Lower leg skin (tissue), 4 donors: Measurements from ENCODE around the gene AKR7A2. TPM values are rescaled to one million over a fixed set of nuclear protein-coding genes. Genes with fewer than 3 reads are reported as not detected.

ENCODE experiments used
- DNase-seq, 2 donors: peaks; one replicate each; pipeline ENCODE4 v3.0.0-alpha.2; 2019; ENCODE audit warnings: low spot score in 2 of 2
- H3K4me3 ChIP-seq: fragments of 200-600 bp; sonication (generic); 2 replicates; pipeline ENCODE4 v1.5.1; 2017; ENCODE audit warnings: mild to moderate bottlenecking, low read depth; ENCODE audit not compliant: poor library complexity, severe bottlenecking
- POLR2A ChIP-seq, 2 donors: fragments of 450-650 bp; IDR thresholded peaks; one replicate each; pipeline ENCODE4 v1.6.1; 2016 to 2017; ENCODE audit warnings: antibody characterized with exemption in 2 of 2, mild to moderate bottlenecking in 1 of 2, moderate library complexity in 1 of 2
- WGBS, 2 donors: methylation state at CpG; one replicate each; pipeline ENCODE4 v1.1.5; 2018; 5-methylcytosine and 5-hydroxymethylcytosine counted together
- intact Hi-C: fragments of 100-400 bp; cut with DNase I; formaldehyde crosslinking; loops from one replicate; pipeline ENCODE4 v1.15.0; 2023; ENCODE audit warnings: low total_unique reads
- total RNA-seq, 4 donors: library from RNA; depleted of rRNA; stranded (reverse); fragments of >200 nt; gene quantifications; one replicate each; pipeline ENCODE4 v1.1.0, GENCODE V29; 2016
- TF ChIP-seq, protein P1 (sequence below), 3 donors: fragments of 450-650 bp; IDR thresholded peaks; one replicate each; pipeline ENCODE4 v1.5.1; 2016; ENCODE audit warnings: antibody characterized with exemption in 3 of 3, mild to moderate bottlenecking in 3 of 3, moderate library complexity in 2 of 3

AKR7A2 gene
- total RNA-seq, 4 donors from 2014 or later, result 84.1 to 132 (median 89.6) TPM

DNA sequence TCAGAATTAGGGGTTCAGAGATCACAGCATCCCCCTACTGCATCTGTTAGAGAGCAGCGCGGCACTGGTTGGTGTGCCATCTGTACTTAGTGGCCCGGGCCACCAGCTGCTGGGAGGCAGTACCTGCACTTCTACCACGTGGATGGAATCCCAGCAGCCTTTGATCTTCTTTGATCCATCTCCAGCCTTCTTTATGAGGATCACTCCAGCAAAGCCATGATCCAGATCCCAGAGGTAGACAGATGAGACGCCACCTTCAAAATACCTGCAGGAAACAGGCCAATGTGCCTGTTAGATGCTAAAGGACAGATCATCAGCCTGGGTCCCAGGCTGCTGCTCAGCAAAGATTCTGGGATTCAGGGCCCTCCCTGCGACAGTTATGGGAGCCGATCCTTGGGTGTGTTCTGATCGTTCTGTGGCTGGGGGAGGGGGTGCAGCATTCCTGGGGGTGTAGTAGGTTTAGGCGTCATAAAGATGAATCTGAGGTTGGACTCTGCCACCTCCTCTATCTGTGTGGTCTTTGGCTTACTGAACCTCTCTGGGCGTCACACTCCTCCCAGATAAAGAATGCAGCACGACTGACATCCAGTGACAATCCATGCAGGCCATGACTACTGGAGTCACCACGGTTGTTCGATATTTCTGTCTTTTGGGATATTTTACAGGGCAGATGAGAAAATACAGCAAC, 45.5 kb upstream of the AKR7A2 start:
- intact Hi-C loops, result no loop called here
- 85 to 88% methylated on average over 13 of the region's 13 CpGs for WGBS, 2 donors
- DNase-seq, result no peak
- TF ChIP-seq, protein P1, sequence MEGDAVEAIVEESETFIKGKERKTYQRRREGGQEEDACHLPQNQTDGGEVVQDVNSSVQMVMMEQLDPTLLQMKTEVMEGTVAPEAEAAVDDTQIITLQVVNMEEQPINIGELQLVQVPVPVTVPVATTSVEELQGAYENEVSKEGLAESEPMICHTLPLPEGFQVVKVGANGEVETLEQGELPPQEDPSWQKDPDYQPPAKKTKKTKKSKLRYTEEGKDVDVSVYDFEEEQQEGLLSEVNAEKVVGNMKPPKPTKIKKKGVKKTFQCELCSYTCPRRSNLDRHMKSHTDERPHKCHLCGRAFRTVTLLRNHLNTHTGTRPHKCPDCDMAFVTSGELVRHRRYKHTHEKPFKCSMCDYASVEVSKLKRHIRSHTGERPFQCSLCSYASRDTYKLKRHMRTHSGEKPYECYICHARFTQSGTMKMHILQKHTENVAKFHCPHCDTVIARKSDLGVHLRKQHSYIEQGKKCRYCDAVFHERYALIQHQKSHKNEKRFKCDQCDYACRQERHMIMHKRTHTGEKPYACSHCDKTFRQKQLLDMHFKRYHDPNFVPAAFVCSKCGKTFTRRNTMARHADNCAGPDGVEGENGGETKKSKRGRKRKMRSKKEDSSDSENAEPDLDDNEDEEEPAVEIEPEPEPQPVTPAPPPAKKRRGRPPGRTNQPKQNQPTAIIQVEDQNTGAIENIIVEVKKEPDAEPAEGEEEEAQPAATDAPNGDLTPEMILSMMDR (IDR thresholded peaks at IDR 0.05), result no peak
- TF ChIP-seq POLR2A (IDR thresholded peaks at IDR 0.05), result no peak
- H3K4me3 ChIP-seq, result no peak overlapping the region

DNA sequence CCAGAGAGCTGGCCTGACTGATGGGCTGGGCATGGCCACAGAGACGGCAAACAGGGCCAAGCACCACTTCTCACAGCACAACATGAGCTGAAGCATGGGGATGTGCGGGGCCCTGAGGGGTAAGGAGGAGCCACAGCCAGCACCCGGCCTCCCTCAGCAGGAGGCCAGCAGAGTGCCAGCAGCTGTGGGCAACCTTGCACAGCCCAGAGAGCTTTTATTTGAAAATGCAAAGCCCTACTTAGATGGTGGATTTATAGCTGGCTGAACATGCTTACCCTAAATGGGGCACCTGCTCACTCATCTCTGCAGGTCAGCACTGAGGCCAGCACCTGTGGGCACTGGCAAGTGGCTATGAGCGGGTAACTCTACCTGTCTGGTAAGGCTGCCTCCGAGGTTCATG, 44.3 kb upstream of the AKR7A2 start:
- H3K4me3 ChIP-seq, result no peak overlapping the region
- 80 to 90% methylated on average over 5 of the region's 5 CpGs for WGBS, 2 donors
- intact Hi-C loops, result no loop called here
- no peak for DNase-seq
- no peak for TF ChIP-seq POLR2A (IDR thresholded peaks at IDR 0.05)

DNA sequence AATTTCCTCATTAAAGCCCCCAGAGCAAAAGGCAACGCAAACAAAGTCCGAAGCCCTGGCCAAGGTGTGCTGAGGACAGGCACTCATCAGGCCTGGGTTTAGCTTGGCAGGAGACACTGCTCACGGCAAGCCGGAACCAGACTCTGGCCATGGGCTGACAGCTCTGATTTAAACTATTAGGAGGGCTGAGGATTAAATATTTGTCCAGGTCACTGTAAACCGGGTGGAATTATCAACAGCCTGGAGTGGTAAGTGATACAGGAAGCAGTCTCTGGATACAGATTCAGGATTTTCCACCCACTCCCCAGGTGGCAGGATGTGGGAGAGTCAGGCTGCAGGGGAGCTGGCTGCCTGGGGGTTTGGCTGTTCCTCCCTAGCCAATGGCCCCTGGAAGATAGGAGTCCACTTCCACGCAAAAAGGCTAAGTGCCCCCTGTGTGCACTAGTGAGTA, 42.6 kb upstream of the AKR7A2 start:
- TF ChIP-seq POLR2A (IDR thresholded peaks at IDR 0.05), result no peak
- TF ChIP-seq, protein P1 (IDR thresholded peaks at IDR 0.05), result no peak
- intact Hi-C loops, result no loop called here

GRCh38 chr1:19353596-19353995, 41.7 kb upstream of the AKR7A2 start:
- WGBS, 2 donors, result 82 to 83% methylated on average over 7 of the region's 8 CpGs
- DNase-seq, result no peak
- TF ChIP-seq, protein P1 (IDR thresholded peaks at IDR 0.05), result no peak
- TF ChIP-seq POLR2A (IDR thresholded peaks at IDR 0.05), result no peak

More for the DNA sequence above, 42.6 kb upstream of the AKR7A2 start:
- DNase-seq, result no peak
- WGBS, 2 donors, result 76 to 84% methylated on average over 6 of the region's 6 CpGs
- H3K4me3 ChIP-seq, result no peak overlapping the region

DNA sequence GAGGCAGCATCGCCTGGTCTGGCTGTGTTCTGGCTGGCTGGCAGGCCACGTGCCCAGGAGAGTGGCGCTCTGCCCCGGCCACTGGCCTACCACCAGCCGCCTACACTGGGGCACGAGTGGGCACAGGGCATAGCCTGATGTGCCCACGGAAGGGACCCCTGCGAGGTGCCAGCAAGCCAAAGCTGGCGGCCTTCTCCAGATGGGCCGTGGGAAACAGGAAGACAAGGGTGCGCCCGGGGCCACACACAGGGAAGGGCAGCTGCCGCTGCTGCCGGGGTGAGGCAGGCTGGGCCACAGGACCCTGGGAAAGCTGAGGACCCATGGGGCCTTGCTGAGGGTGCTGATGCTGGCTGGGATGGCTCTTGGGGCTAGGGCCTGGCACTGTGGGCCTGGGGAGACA, 40.9 kb upstream of the AKR7A2 start:
- no peak overlapping the region for H3K4me3 ChIP-seq
- WGBS, 2 donors, result 89 to 95% methylated on average over 8 to 12 of the region's 14 CpGs
- TF ChIP-seq, protein P1 (IDR thresholded peaks at IDR 0.05), result no peak
- no peak for TF ChIP-seq POLR2A (IDR thresholded peaks at IDR 0.05)
- intact Hi-C loops, result no loop called here
- no peak for DNase-seq

More at GRCh38 chr1:19353596-19353995, 41.7 kb upstream of the AKR7A2 start:
- no peak overlapping the region for H3K4me3 ChIP-seq
- intact Hi-C loops, result no loop called here

GRCh38 chr1:19351873-19352272, 39.9 kb upstream of the AKR7A2 start:
- no peak for DNase-seq
- no peak overlapping the region for H3K4me3 ChIP-seq
- TF ChIP-seq POLR2A (IDR thresholded peaks at IDR 0.05), result no peak
- TF ChIP-seq, protein P1 (IDR thresholded peaks at IDR 0.05), result no peak
- intact Hi-C loops, result no loop called here
- 61 to 84% methylated on average over 10 of the region's 10 CpGs for WGBS, 2 donors
